AG04450 (cell line): ENCODE measurements around the gene WNT1. TPM values are rescaled to one million over a fixed set of nuclear protein-coding genes. Genes with fewer than 3 reads are reported as not detected.
A peak's percentile ranks its signal among the peaks of the same experiment; 100 is the strongest.

ENCODE experiments used
- CTCF ChIA-PET: fragments of 300-600, 350-600 bp; formaldehyde crosslinking; extraction: SDS; loops from one replicate; lab custom pipeline; 2022; ENCODE audit warnings: antibody characterized with exemption, inconsistent platforms; lab: Charles Lee
- POLR2A ChIA-PET: fragments of 350-600 bp; formaldehyde crosslinking; extraction: SDS; loops from one replicate; lab custom pipeline; 2021; ENCODE audit warnings: antibody characterized with exemption, inconsistent platforms; lab: Yijun Ruan, JAX
- DNase-seq: peaks from one replicate; pipeline ENCODE4 v3.0.0-alpha.2; 2011; ENCODE audit warnings: low read depth, low spot score
- H3K27ac ChIP-seq: one replicate; pipeline ENCODE4 v1.5.1; 2012; ENCODE audit warnings: low read depth, low read length, control low read depth
- H3K27me3 ChIP-seq: one replicate; pipeline ENCODE4 v1.6.0; 2012; ENCODE audit warnings: low read length; ENCODE audit not compliant: control insufficient read depth, insufficient read depth
- H3K4me3 ChIP-seq: 2 replicates; pipeline ENCODE4 v1.5.1; 2011; ENCODE audit warnings: mild to moderate bottlenecking, low read depth, low read length, control low read depth
- H3K9me3 ChIP-seq: 2 replicates; pipeline ENCODE4 v1.5.1; 2012; ENCODE audit warnings: low read length; ENCODE audit not compliant: control insufficient read depth, insufficient read depth
- CTCF ChIP-seq: IDR thresholded peaks from 2 replicates; pipeline ENCODE4 v1.5.1; 2011; ENCODE audit warnings: low read depth, low read length, control low read depth, inconsistent platforms
- polyA plus RNA-seq: library from polyadenylated mRNA; depleted of rRNA; stranded (reverse); fragments of >200 nt; gene quantifications from 2 replicates; pipeline ENCODE4 v1.2.3, GENCODE V29; 2011

WNT1 gene
- polyA plus RNA-seq, 1 experiment = not detected

GRCh38 chr12:48980389-48980952, 2.3 kb downstream of the WNT1 start:
- POLR2A ChIA-PET = no interaction called here
- DNase-seq = no peak
- Histone ChIP-seq H3K27ac (no peak overlapping the region), H3K27me3 (peaks cover 81% of the 10 kb centered on the region), H3K9me3 (peaks cover 5% of the 10 kb centered on the region; the same call in 1 of the 2 replicates), H3K4me3 (no peak overlapping the region)
- CTCF ChIA-PET = interaction anchor here (3.3 to 11.8 kb wide), 3 partner anchors 7 to 13 kb away, joined by 37 to 95 read pairs (median 46); no protein-coding TSS in a partner anchor
- no peak for TF ChIP-seq CTCF

GRCh38 chr12:48980953-48981756, 3.0 kb downstream of the WNT1 start:
- no peak for TF ChIP-seq CTCF
- peaks cover 5% of the 10 kb centered on the region; the same call in 1 of the 2 replicates for H3K9me3 ChIP-seq
- peak overlapping the region; percentile 36 for H3K4me3 ChIP-seq
- H3K27me3 ChIP-seq = peaks cover 84% of the 10 kb centered on the region
- POLR2A ChIA-PET = interaction anchor here (0.5 kb wide), 1 partner anchor 47 kb away, joined by 6 read pairs; no protein-coding TSS in a partner anchor
- no peak overlapping the region for H3K27ac ChIP-seq
- CTCF ChIA-PET = interaction anchor here (1.0 to 11.8 kb wide), 4 partner anchors 13 to 128 kb away, joined by 3 to 95 read pairs (median 6); no protein-coding TSS in a partner anchor
- no peak for DNase-seq

- POLR2A ChIA-PET = interaction anchor here (0.5 kb wide), 1 partner anchor 48 kb away, joined by 6 read pairs; no protein-coding TSS in a partner anchor
- H3K4me3 ChIP-seq = no peak overlapping the region; the same call in 1 of the 2 replicates
- no peak for DNase-seq
- no peak overlapping the region for H3K27ac ChIP-seq
- H3K27me3 ChIP-seq = peaks cover 90% of the 10 kb centered on the region
- H3K9me3 ChIP-seq = peaks cover 5% of the 10 kb centered on the region; the same call in 1 of the 2 replicates
- no peak for TF ChIP-seq CTCF
- CTCF ChIA-PET = interaction anchor here (1.0 to 11.8 kb wide), 4 partner anchors 12 to 129 kb away, joined by 3 to 95 read pairs (median 6); no protein-coding TSS in a partner anchor
These were observed 3.6 kb downstream of the WNT1 start for GRCh38 chr12:48981757-48982157.

DNA sequence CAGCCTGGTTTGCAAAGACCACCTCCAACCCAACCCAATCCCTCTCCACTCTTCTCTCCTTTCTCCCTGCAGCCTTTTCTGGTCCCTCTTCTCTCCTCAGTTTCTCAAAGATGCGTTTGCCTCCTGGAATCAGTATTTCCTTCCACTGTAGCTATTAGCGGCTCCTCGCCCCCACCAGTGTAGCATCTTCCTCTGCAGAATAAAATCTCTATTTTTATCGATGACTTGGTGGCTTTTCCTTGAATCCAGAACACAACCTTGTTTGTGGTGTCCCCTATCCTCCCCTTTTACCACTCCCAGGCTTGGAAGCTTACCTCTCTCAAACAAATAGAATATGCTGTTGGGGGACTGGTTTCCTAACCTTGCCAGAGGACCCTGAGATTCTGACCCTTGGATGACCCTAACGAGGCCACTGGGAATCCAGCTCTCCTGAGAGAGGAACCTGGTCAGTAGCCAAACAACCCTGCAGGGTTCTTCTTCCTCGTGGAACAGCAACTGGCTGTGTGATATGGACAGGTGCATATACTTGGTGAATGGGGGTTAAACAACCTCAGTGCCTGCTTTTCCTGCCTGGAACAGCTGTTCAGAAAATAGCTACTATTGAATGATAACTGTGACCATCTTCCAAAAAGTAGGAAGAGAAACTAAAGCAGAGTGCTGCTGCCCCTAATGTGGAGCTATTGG, 4.4 kb downstream of the WNT1 start:
- H3K27ac ChIP-seq = no peak overlapping the region
- POLR2A ChIA-PET = no interaction called here
- no peak overlapping the region for H3K4me3 ChIP-seq
- H3K27me3 ChIP-seq = peaks cover 91% of the 10 kb centered on the region
- TF ChIP-seq CTCF = no peak
- H3K9me3 ChIP-seq = peaks cover 5% of the 10 kb centered on the region; the same call in 1 of the 2 replicates
- CTCF ChIA-PET = interaction anchor here (0.6 to 11.8 kb wide), 7 partner anchors 11 to 662 kb away, joined by 3 to 95 read pairs (median 4); no protein-coding TSS in a partner anchor
- DNase-seq = no peak
